Measurements from ENCODE around the gene DIP2B. TPM values are rescaled to one million over a fixed set of nuclear protein-coding genes. Genes with fewer than 3 reads are reported as not detected.

DIP2B gene
- total RNA-seq, 2 experiments from 2014 or later, result 21.2 to 23.7 TPM

GRCh38 chr12:50557421-50557820 lies 52.6 kb downstream of the DIP2B start:
- Mint-ChIP-seq H3K36me3 (ENCODE audit: low read depth) (peaks cover 27% of the 10 kb centered on the region), H3K27me3 (no peaks in the 10 kb centered on the region), H3K9me3 (no peaks in the 10 kb centered on the region), H3K4me3 (no peak overlapping the region), H3K4me1 (ENCODE audit: low read depth) (peaks cover 56% of the 10 kb centered on the region), H3K27ac (peak overlapping the region; percentile 52)
- intact Hi-C loops (cut with micrococcal nuclease), result loop anchor here (5.0 kb wide), 1 partner anchor 65 kb away; no protein-coding TSS in a partner anchor
- POLR2A ChIA-PET, result no interaction called here
- DNase-seq, result no peak
- no peak for TF ChIP-seq CTCF (IDR thresholded peaks at IDR 0.05)
- ATAC-seq, result no peak
- CTCF ChIA-PET, result interaction anchor here (1.1 to 1.4 kb wide), 3 partner anchors 37 to 53 kb away, joined by 3 to 5 read pairs (median 3); partner anchors contain the start of gene DIP2B

GRCh38 chr12:50558970-50559369 lies 54.2 kb downstream of the DIP2B start:
- peaks cover 55% of the 10 kb centered on the region for H3K4me1 Mint-ChIP-seq (ENCODE audit: low read depth)

GRCh38 chr12:50562520-50563433 lies 58.0 kb downstream of the DIP2B start:
- no peak for TF ChIP-seq CTCF (IDR thresholded peaks at IDR 0.05)
- Mint-ChIP-seq H3K4me1 (ENCODE audit: low read depth) (peaks cover 47% of the 10 kb centered on the region), H3K36me3 (ENCODE audit: low read depth) (peaks cover 2% of the 10 kb centered on the region), H3K9me3 (no peaks in the 10 kb centered on the region), H3K4me3 (no peak overlapping the region), H3K27ac (no peak overlapping the region), H3K27me3 (no peaks in the 10 kb centered on the region)
- ChIA-PET POLR2A (interaction anchor here (0.9 to 1.6 kb wide), 3 partner anchors 14 to 58 kb away, joined by 3 read pairs; partner anchors contain the start of gene DIP2B), CTCF (interaction anchor here (1.1 to 2.9 kb wide), 2 partner anchors 10 to 58 kb away, joined by 4 to 9 read pairs; partner anchors contain the start of gene DIP2B)
- no peak for DNase-seq
- ATAC-seq, result peak; percentile 20
- intact Hi-C loops (cut with micrococcal nuclease), result no loop called here

More at GRCh38 chr12:50558970-50559369, 54.2 kb downstream of the DIP2B start:
- Mint-ChIP-seq H3K4me3 (no peak overlapping the region), H3K36me3 (ENCODE audit: low read depth) (peaks cover 19% of the 10 kb centered on the region), H3K9me3 (no peaks in the 10 kb centered on the region), H3K27me3 (no peaks in the 10 kb centered on the region), H3K27ac (no peak overlapping the region)
- CTCF ChIA-PET, result no interaction called here
- DNase-seq (no peak), ATAC-seq (no peak)
- TF ChIP-seq CTCF (IDR thresholded peaks at IDR 0.05), result no peak
- intact Hi-C loops (cut with micrococcal nuclease), result loop anchor here (5.0 kb wide), 1 partner anchor 63 kb away; no protein-coding TSS in a partner anchor
- POLR2A ChIA-PET, result no interaction called here

- Mint-ChIP-seq H3K4me3 (no peak overlapping the region), H3K36me3 (ENCODE audit: low read depth) (peaks cover 5% of the 10 kb centered on the region), H3K27me3 (no peaks in the 10 kb centered on the region), H3K9me3 (no peaks in the 10 kb centered on the region), H3K4me1 (ENCODE audit: low read depth) (peaks cover 45% of the 10 kb centered on the region), H3K27ac (no peak overlapping the region)
- no peak for DNase-seq
- no peak for TF ChIP-seq CTCF (IDR thresholded peaks at IDR 0.05)
- no peak for ATAC-seq
- POLR2A ChIA-PET, result interaction anchor here (1.1 to 1.6 kb wide), 3 partner anchors 9 to 59 kb away, joined by 3 read pairs; partner anchors contain the start of gene DIP2B
- intact Hi-C loops (cut with micrococcal nuclease), result no loop called here
- CTCF ChIA-PET, result interaction anchor here (1.0 to 2.9 kb wide), 2 partner anchors 54 to 59 kb away, joined by 3 to 9 read pairs; partner anchors contain the start of gene DIP2B
These were observed 58.6 kb downstream of the DIP2B start for GRCh38 chr12:50563434-50563787.

All from activated CD8-positive, alpha-beta T cell treated with anti-CD3 and anti-CD28 coated beads for 36 hours (primary cell).